Esophagus squamous epithelium (tissue), 5 donors: ENCODE results near the gene MYH10. TPM values are rescaled to one million over a fixed set of nuclear protein-coding genes. Genes with fewer than 3 reads are reported as not detected.
A peak's percentile ranks its signal among the peaks of the same experiment; 100 is the strongest.

Source experiments
- DNase-seq: peaks from one replicate; lab custom pipeline; 2025; lab: John Stamatoyannopoulos, UW
- H3K27ac ChIP-seq, 4 donors: fragments of 200-600 bp; sonication (generic); one replicate each; pipeline ENCODE4 v1.5.1; 2016 to 2019; ENCODE audit warnings: mild to moderate bottlenecking in 1 of 4
- H3K27me3 ChIP-seq, 4 donors: fragments of 200-600 bp; sonication (generic); 1 replicate in 3 of 4; 2 replicates in 1 of 4; pipeline versions ENCODE4 v1.5.1 to v1.6.0; 2017 to 2021; ENCODE audit warnings: antibody characterized with exemption in 1 of 4
- H3K36me3 ChIP-seq, 3 donors: fragments of 200-600 bp; sonication (generic); one replicate each; pipeline ENCODE4 v1.5.1; 2016 to 2019
- H3K4me1 ChIP-seq, 3 donors: fragments of 200-600 bp; sonication (generic); one replicate each; pipeline ENCODE4 v1.5.1; 2017 to 2019
- H3K4me3 ChIP-seq, 4 donors: fragments of 200-600 bp; sonication (generic); 1 replicate in 3 of 4; 2 replicates in 1 of 4; pipeline ENCODE4 v1.5.1; 2016 to 2019; ENCODE audit warnings: mild to moderate bottlenecking in 2 of 4, moderate library complexity in 1 of 4
- H3K9me3 ChIP-seq, 3 donors: fragments of 200-600 bp; sonication (generic); one replicate each; pipeline ENCODE4 v1.5.1; 2016 to 2019
- CTCF ChIP-seq, 6 experiments: fragments of 450-650 bp in 4 of 6; fragments of 200-600 bp in 2 of 6; sonication (generic) in 2 of 6; IDR thresholded peaks; one replicate each; pipeline ENCODE4 v1.5.1; 2016 to 2019; ENCODE audit warnings: antibody characterized with exemption in 6 of 6, mild to moderate bottlenecking in 4 of 6, moderate library complexity in 4 of 6
- POLR2A ChIP-seq, 4 donors: fragments of 450-650 bp; IDR thresholded peaks; one replicate each; pipeline ENCODE4 v1.6.1; 2017; ENCODE audit warnings: antibody characterized with exemption in 4 of 4, mild to moderate bottlenecking in 4 of 4, moderate library complexity in 3 of 4
- WGBS, 2 donors: methylation state at CpG; one replicate each; pipeline ENCODE4 v1.1.5; 2018; 5-methylcytosine and 5-hydroxymethylcytosine counted together
- intact Hi-C: fragments of 100-400 bp; cut with DNase I; formaldehyde crosslinking; loops from one replicate; pipeline ENCODE4 v1.15.0; 2022
- total RNA-seq, 4 donors: library from RNA; depleted of rRNA; stranded (reverse); fragments of >200 nt; gene quantifications; one replicate each; pipeline ENCODE4 v1.1.0, GENCODE V29; 2016
- donor health status: DM: yes; HTN: yes; CAD: no.

Gene MYH10
- total RNA-seq, 4 donors from 2014 or later: 5.8 to 25.6 (median 14.7) TPM

DNA sequence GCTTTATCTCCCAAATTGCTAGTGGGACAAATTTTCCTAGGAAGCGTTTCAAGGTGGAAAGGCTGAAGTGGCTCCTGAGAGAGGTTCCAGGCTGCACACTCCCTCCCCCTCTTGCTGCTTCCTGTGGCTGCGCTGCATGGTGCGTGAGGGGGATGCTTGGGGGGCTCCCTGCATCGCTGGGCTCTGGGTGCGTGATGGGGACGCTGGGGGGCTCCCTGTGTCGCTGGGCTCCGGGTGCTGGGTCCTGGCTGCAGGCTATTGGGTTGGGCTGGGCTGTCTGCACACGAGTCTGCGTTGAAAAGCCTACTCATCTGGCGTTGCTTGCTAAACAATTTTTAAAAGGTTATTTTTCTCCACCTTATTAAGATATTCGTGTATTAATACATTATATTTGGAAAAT lies 164.8 kb downstream of the MYH10 start:
- intact Hi-C loops: no loop called here
- DNase-seq: no peak
- Histone ChIP-seq H3K4me1 (peaks cover 10 to 60% (median 26%) of the 10 kb centered on the region in 3 donors), H3K4me3 (peak overlapping the region in 1 of 4 donors; percentile 27), H3K9me3 (no peaks in the 10 kb centered on the region), H3K36me3 (peaks cover 24 to 85% (median 43%) of the 10 kb centered on the region in 3 donors), H3K27me3 (no peaks in the 10 kb centered on the region), H3K27ac (peak overlapping the region in 2 of 4 donors; percentile 73 to 77)
- TF ChIP-seq POLR2A (IDR thresholded peaks at IDR 0.05) (no peak), CTCF (IDR thresholded peaks at IDR 0.05) (no peak)
- WGBS, 2 donors: 40 to 42% methylated on average over 8 to 9 of the region's 12 CpGs

GRCh38 chr17:8465356-8465755 lies 165.2 kb downstream of the MYH10 start:
- no peak for DNase-seq
- no peaks in the 10 kb centered on the region for H3K9me3 ChIP-seq
- WGBS, 2 donors: 30 to 57% methylated on average over 6 to 7 of the region's 8 CpGs
- no peaks in the 10 kb centered on the region for H3K27me3 ChIP-seq
- intact Hi-C loops: no loop called here
- H3K4me1 ChIP-seq: peaks cover 10 to 56% (median 26%) of the 10 kb centered on the region in 3 donors
- peaks cover 24 to 85% (median 43%) of the 10 kb centered on the region in 3 donors for H3K36me3 ChIP-seq
- peak overlapping the region in 1 of 4 donors; percentile 27 for H3K4me3 ChIP-seq
- H3K27ac ChIP-seq: peak overlapping the region; percentile 14 to 77 (median 58)
- no peak for TF ChIP-seq CTCF (IDR thresholded peaks at IDR 0.05)
- no peak for TF ChIP-seq POLR2A (IDR thresholded peaks at IDR 0.05)

DNA sequence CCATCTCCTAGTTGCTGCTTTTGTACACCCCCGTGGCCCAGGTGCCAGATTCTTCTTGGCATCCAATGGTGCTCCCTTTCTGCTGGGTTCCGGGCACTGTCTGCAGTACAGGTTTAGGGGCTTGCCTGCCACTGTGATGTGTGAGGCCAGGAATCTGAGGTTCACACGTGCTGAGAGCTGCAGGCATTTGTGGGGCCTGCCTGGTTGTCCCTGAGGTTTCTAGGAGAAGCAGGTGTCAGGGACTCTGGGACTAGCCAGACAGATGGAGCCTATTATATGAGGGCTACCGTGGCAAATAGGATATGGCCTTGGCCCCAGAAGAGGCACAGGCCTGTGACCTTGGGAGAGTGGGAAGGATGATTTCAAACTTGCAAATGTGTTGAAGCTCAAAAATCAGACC lies 165.6 kb downstream of the MYH10 start:
- 20 to 52% methylated on average over 3 to 4 of the region's 4 CpGs for WGBS, 2 donors
- H3K4me1 ChIP-seq: peaks cover 10 to 52% (median 21%) of the 10 kb centered on the region in 3 donors
- H3K4me3 ChIP-seq: no peak overlapping the region
- H3K9me3 ChIP-seq: no peaks in the 10 kb centered on the region
- TF ChIP-seq CTCF (IDR thresholded peaks at IDR 0.05) (no peak), POLR2A (IDR thresholded peaks at IDR 0.05) (no peak)
- peak overlapping the region; percentile 14 to 77 (median 58) for H3K27ac ChIP-seq
- H3K27me3 ChIP-seq: no peaks in the 10 kb centered on the region
- intact Hi-C loops: no loop called here
- no peak for DNase-seq
- H3K36me3 ChIP-seq: peaks cover 24 to 86% (median 43%) of the 10 kb centered on the region in 3 donors

GRCh38 chr17:8463099-8463498 lies 167.4 kb downstream of the MYH10 start:
- no peak overlapping the region for H3K27ac ChIP-seq
- TF ChIP-seq POLR2A (IDR thresholded peaks at IDR 0.05) (no peak), CTCF (IDR thresholded peaks at IDR 0.05) (no peak)
- intact Hi-C loops: no loop called here
- WGBS, 2 donors: 52 to 67% methylated on average over 5 of the region's 5 CpGs
- no peak for DNase-seq
- H3K27me3 ChIP-seq: no peaks in the 10 kb centered on the region
- H3K4me3 ChIP-seq: no peak overlapping the region
- H3K4me1 ChIP-seq: peaks cover 10 to 44% (median 21%) of the 10 kb centered on the region in 3 donors
- H3K36me3 ChIP-seq: peaks cover 19 to 90% (median 47%) of the 10 kb centered on the region in 3 donors
- H3K9me3 ChIP-seq: no peaks in the 10 kb centered on the region

GRCh38 chr17:8462564-8462963 lies 168.0 kb downstream of the MYH10 start:
- Histone ChIP-seq H3K36me3 (peaks cover 15 to 90% (median 44%) of the 10 kb centered on the region in 3 donors), H3K27ac (no peak overlapping the region), H3K9me3 (no peaks in the 10 kb centered on the region), H3K4me1 (peaks cover 10 to 44% (median 21%) of the 10 kb centered on the region in 3 donors), H3K4me3 (no peak overlapping the region), H3K27me3 (no peaks in the 10 kb centered on the region)
- intact Hi-C loops: no loop called here
- WGBS, 2 donors: 74 to 75% methylated on average over 5 of the region's 5 CpGs
- no peak for DNase-seq
- TF ChIP-seq CTCF (IDR thresholded peaks at IDR 0.05): no peak
- TF ChIP-seq POLR2A (IDR thresholded peaks at IDR 0.05): no peak
